NAMALWA (cell line): ENCODE data around the gene FAIM.
"Not testable (repeated sequence)": the region's sequence is repeated elsewhere in the genome, so short reads cannot be mapped to it uniquely, and the experiment has no call there.

Source experiments
- DNase-seq: peaks from one replicate; pipeline ENCODE4 v3.0.0-alpha.2; 2015; ENCODE audit warnings: low spot score

Gene FAIM

DNA sequence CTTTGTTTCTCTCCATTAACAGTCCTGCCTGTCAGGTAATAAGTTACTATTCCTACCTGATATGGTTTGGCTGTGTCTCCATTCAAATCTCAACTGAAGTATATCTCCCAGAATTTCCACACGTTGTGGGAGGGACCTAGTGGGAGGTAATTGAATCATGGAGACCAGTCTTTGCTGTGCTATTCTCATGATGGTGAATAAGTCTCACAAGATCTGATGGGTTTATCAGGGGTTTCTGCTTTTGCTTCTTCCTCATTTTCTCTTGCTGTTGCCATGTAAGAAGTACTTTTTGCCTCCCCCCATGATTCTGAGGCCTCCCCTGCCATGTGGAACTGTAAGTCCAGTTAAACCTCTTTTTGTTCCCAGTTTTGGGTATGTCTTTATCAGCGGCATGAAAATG, 6.9 kb upstream of the FAIM start:
- DNase-seq = not testable (repeated sequence)

DNA sequence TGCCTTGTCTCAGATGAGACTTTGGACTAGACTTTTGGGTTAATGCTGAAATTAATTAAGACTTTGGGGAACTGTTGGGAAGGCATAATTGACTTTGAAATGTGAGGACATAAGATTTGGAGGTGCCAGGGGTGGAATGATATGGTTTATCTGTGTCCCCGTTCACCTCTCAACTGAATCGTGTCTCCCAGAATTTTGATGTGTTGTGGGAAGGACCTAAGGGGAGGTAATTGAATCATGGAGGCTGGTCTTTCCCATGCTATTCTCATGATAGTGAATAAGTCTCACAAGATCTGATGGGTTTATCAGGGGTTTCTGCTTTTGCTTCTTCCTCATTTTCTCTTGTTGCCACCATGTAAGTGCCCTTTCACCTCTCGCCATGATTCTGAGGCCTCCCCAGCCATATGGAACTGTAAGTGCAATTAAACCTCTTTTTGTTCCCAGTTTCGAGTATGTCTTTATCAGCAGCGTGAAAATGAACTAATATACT, 4.4 kb upstream of the FAIM start:
- not testable (repeated sequence) for DNase-seq

DNA sequence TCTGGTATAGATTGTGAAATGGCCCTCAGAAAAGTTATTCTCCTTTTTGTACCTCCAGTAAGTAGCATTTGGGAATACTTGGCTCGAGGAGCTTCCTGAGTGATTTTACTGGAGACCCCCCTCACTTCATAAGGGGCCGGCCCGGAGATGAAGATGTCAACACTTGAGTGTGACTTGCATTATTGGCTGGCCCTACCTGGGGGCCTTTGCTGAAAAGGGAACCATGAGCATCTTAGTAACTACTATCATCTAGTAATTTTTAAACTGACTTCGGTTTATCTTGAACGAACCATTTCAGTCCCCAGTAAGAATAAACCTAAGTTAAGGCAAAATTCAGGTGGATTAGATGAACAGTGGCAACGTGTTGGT, 1.3 kb downstream of the FAIM start:
- DNase-seq = no peak

DNA sequence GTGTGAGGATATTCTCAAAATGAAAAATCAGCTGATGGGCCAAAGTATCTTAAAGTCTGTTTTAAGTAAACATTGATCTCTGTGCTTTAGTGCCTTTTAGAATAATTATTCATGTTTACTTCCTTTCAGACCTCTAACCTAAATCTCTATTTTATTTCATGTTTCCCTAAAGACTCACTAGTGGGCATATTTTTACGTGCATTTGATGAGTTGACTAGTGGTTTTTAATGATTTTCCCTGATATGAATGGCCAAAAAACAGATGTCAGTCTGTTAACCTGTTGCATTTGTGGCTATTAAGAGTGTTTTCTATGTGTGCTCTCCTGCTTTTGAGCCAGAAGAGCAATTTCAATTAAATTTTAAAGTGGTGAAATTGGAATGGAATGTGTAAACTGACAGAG, 6.9 kb downstream of the FAIM start:
- DNase-seq = no peak

DNA sequence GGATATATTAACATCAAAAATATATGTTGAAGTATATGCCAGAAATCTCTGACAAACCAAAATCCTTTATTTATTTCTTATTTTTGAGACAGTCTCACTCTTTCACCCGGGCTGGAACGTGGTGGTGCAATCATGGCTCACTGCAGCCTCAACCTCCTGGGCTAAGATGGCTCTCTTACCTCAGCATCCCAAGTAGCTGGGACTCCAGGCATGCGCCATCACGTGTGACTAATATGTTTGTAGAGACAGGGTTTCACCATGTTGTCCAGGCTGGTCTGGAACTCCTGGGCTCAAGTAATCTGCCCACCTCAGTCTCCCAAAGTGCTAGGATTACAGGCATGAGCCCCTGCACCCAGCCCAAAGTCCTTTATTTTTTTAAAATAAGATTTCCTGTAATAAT, 11.9 kb downstream of the FAIM start:
- DNase-seq = no peak

DNA sequence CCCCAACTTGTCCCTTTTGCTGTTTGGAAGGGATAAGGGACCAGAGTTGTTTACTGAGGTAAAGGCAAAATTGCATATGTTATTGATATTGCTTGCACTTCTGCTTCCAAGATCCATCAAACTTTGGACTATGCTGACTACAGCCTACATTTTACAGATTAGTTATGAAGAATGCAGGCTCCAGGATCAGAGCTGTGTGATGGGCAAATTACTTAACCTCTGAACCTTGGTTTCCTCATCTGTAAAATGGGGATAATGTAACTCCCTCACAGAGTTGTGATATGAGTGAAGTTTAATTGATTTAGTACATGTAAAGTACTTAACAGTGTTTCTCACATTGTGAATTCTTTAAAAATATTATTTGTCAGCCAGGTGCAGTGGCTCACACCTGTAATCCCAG, 15.9 kb downstream of the FAIM start:
- DNase-seq = no peak

DNA sequence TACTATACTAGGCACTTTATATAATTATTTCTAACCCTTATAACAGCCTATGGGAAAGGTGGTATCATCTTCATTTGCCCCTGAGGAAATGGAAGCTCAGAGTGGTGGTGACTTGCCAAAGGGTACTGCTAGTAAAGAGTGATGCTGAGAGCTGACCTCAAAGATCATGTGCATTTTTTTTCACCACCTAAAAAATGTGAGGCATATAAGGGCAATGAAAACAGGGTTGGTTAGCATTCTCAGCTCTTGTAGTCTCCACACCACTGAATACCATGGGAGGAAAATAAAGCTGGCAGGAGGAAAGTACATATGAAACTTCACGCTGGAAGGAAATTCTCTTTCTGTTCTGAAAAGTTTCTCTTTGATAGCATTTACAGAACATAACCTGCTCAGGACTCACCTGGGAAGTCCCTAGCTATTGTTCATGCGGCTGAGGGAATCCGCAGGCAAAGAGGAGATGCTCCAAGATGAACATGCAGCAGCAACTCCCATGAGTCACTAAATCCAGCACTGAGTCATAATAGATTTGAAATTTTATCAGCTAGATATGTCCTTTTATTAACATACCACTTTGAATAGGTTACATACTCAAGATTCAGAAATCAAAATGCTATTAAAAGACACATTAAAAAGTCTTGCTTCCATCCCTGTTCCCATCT, 17.3 kb downstream of the FAIM start:
- DNase-seq = no peak

DNA sequence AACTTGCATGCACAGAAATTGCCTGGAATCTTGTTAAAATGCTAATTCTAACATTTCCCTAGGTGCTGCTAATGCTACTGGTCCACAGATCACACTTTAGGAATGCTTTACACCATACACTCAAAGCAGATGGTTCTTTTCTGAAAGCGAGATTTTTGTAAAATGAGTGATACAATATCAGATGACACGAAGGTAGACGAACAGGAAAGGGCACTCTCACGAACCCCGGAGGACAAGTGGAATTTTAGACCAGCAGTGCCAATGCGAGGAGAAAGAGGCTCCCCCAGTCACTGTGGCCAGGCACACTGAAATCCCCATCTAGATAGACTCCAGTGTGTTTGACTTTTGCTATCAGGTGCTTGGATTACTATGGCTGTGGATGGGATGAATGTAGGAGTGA, 21.0 kb downstream of the FAIM start:
- DNase-seq = no peak

DNA sequence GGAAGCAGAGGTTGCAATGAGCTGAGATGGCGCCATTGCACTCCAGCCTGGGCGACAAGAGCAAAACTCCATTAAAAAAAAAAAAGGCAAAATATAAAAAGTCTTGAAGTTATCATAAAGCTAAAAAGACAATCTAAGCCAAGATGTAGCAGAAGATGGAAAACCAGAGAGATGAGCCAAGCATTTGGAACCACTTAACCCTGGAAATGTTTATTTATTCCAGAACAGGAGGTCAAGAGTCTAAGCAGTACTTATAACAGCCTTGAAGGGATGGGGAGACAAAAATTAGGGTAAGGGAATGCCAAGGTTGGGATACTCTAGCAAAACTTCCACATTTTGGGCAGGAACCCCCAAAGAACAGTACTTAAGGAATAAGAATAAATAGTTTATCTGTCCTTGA, 30.1 kb downstream of the FAIM start:
- DNase-seq = no peak

DNA sequence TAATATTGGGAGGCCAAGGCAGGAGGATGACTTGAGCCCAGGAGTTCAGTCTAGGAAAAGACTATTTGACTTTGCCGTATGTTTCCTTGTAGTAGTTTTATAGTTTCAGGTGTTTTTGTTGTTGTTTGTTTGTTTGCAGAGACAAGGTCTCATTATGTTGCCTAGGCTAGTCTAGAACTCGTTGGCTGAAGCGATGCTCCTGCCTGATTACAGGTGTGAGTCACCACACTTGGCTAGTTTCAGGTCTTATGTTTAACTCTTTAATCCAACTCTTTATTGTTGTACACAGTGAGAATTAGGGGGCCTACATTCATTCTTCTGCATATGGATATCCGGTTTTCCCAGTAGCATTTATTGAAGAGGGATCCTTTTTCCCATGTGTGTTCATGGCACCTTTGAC, 32.0 kb downstream of the FAIM start:
- DNase-seq = no peak

DNA sequence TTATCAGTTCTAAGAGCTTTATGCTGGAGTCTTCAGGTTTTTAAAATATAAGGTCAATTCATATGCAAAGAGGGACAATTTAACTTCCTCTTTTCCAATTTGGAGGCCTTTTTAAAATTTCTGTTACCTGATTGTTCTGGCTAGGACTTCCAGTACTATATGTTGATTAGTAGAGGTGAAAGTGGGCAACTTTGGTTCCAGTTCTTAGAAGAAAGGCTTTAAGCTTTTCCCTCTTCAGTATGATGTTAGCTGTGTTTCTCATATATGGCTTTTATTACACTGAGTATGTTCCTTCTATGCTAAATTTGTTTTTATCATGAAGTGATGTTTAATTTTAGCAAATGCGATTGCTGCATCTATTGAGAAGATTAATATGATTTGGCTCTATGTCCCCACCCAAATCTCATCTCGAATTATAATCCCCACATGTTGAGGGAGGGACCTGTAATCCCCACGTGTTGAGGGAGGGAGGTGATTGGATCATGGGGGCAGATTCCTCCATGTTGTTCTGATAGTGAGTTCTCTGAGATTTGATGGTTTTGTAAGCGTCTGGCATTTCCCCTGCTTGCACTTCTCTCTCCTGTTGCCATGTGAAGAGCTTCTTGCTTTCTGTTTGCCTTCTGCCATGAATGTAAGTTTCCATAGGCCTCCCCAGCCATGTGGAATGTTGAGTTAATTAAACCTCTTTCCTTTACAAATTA, 33.8 kb downstream of the FAIM start:
- peak; percentile 9 for DNase-seq

DNA sequence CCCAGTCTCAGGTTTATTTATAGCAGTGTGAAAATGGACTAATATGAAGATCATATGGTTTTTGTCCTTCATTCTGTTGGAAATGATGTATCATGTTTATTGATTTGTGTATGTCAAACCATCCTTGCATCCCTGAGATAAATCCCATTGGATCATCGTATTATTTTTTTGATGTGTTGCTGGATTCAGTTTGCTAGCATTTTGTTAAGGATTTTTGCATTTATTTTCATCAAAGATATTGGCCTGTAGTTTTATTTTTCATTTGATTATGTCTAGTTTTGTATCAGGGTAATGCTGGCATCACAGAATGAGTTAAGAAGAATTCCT, 34.3 kb downstream of the FAIM start:
- DNase-seq = no peak

DNA sequence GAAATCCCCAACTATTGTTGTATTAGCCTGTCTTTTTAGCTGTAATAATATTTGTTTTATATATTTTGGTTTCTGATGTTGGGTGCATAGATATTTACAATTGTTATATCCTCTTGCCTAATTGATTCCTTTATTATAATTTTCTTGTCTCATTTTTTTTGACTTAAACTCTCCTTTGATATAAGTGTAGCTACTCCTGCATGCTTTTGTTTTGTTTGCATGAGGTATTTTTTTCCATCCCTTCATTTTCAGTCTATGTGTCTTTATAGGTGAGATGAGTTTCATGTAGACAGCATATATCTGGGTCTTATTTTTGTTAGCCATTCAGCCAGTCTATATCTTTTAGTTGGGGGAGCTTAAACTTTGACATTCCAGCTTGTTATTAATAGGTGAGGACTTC, 37.4 kb downstream of the FAIM start:
- no peak for DNase-seq

DNA sequence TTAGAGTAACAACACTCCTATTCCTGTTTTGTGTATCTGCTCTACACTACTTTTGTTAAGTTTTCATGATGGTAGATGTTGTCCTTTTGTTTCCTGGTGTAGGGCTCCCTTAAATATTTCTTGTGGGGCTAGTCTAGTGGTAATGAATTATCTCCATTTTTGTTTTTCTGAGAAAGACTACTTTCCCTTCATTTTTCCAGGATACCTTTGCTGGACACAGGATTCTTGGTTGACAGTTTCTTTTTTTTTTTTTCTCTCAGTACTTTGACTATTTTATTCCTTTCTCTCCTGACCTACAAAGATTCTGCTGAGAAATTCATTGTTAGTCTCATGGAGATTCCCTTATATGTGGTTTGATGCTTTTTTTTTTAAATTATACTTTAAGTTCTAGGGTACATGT, 37.9 kb downstream of the FAIM start:
- DNase-seq = no peak

DNA sequence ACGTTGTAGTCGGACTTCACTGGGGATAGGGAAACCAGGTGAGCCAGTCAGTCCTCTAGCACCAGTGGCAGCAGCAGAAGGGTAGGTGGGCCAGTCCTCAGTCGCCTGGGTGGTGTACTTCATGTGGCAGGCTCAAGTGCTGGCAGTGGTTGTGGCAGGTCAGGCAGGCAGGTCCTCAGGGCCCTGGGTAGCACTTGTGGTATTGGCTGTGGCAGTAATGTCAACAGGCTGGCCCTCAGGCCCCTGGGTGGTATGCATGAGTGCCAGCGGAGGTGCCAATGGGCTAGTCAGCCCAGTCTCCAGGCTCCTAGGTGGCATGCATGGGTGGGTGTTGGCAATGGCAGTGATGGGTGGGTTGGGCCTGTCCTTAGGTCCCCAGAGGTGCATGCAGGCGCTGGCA, 40.6 kb downstream of the FAIM start:
- no peak for DNase-seq

DNA sequence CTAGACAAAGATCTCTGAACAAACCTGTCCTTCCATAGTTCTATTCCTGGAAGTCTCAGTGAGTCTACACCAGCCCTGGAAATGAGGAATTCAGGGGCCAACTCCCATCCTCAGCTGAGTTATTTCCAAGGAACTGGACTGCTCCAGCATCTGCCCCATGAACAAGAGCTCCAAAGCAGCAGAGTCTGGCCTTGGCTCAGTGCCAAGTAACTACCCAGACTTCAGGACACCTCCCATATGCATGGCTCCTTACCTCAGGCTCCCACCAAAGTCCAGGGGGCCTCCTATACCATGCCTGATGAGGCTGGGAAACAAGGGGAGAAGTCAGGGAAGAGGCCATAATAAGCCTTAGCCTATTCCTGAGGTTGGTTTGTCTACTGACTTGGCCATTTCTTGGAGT, 45.0 kb downstream of the FAIM start:
- no peak for DNase-seq

DNA sequence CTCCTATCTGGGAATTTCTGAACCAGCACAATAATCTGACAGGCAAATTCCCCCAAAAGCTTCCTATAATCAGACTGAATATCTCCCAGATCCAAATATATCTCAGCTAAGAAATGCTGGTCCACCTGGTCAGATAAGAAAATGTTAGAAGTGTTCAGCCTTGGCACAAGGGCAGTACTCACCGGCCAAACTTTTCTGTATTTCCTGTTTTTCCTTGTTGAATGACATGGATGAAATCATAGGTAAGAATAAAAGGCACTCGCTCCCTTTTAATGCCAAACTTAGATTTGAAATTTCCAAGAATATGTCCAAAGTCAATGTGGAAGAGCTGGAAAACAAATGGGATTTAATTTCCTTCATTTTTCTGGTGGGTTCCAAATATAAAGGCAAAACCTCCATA, 48.9 kb downstream of the FAIM start:
- no peak for DNase-seq

DNA sequence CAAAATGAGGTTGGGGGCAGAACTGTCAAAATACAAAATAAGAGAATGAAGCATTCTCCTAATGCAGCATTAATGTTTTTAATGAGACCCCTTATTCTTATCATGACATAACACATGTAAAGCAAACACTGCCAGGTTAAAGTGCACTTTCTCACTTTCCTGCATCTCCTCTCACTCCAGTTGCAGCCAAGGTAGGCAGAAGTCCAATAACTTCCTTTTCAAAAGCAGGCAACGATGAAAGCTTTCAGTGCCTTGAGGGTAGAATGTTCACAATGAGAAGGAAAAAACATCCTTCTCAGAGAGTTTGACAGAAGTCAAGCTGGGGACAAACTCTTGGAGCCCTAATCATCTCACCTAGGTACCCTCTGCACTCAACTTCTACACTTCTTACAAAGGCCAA, 59.5 kb downstream of the FAIM start:
- no peak for DNase-seq

DNA sequence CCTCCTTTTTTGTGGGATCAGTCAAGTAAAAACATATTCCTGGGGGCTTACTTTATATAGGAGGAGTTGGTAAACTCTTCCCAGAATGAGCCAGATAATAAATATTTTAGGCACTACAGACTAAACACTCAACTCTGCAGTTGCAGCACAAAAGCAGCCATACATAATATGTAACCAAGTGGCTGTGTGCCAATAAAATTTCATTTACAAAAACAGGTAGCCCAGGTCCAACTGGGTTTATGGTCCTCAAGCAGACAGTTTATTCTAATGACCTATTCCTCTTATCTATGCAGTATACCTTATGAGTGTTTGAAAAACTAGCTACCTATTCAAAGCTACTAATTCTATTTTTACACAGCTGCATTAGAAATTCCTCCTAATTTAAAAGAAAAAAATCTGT, 61.8 kb downstream of the FAIM start:
- DNase-seq = no peak

DNA sequence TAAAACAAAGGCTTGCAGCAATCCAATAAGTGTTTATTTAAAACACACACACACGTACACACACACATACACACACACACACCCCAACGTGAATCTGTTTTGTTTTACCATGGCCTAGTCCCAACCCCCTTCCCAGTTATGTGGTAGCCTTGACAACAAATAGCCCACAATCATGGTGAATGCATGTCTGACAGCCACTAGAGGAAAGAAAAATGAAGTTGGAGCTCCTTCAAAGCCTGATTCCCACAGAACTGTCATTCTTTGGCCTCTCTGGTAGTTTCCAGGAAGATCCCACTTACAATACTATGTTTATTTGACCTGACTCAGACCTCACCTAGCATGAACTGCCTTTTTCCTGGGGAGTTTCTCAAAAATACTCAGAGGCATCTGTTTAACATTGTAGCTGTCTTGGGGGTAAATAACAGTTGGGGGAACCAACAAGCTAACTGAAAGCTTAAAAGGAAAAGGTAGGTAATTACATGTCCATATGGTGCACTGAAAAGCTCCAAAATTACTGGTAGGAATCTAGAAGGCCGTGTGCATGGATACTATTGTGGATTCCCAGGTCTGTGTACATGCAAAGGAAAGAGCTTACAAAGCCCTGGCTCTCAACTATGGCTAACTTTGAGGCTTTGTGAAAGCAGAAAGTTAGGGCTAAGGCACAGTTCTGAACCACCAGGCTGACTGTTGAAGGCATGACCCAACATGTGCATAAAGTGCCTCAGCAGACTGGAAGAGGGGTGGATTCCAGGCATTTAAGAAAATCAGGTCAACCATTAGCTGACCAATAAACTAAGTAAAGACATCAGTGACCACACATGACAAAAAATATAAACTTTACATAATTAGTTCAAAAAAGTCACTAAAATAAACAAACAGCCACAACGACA, 65.3 kb downstream of the FAIM start:
- DNase-seq = no peak

DNA sequence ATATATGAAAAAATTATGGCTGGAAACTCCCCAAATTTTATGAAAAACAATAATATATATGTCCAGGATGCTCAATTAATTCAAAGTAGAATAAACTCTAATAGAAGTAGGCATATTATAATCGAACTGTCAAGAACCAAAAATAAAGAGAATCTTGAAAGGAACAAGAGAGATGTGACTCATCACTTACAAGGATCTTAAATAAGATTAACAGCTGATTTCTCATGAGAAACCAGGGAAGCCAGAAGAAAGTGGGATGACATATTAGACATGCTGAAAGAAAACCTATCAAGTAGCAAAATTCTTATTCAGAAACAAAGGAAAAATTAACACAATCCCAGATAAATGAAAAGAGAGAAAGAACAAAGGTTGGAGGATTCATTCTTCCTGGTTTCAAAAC, 66.8 kb downstream of the FAIM start:
- DNase-seq = no peak

DNA sequence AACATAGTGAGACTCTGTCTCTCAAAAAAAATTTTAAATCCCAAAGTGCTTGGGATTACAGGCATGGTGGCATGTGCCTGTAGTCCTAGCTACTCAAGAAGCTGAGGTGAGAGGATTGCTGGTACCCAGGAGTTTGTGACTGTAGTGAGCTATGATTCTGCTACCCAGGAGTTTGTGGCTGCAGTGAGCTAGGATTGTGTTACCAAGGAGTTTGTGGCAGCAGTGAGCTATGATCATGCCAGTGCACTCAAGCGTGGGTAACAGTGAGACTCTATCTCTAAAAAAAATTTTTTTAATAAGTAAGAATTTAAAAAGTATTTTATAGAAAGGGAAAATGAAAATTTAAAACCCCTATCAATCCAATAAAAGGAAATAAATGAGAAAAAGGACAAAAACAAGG, 69.5 kb downstream of the FAIM start:
- DNase-seq = no peak

DNA sequence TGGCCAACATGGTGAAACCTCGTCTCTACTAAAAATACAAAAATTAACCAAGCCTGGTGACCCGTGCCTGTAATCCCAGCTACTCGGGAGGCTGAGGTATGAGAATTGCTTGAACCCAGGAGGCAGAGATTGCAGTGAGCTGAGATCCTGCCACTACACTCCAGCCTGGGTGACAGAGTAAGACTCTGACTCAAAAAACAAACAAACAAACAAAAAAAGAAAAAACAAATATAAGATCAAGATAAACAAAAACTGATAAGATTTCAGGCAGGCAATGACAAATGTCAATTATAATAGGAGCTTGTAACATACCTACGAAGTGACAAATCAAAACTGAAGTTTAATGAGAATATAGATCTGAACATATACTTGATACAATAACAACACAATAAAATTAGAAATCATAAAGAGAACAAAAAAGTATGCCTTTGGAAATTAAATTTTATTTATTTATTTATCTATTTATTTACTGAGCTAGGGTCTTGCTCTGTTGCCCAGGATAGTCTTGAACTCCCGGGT, 70.4 kb downstream of the FAIM start:
- no peak for DNase-seq
